Endothelial cell of umbilical vein (primary cell): ENCODE measurements around the gene BMERB1. TPM values are rescaled to one million over a fixed set of nuclear protein-coding genes. Genes with fewer than 3 reads are reported as not detected.

ENCODE experiments used
- BruUV-seq: library from RNA; stranded (reverse); fragments of 400-500 nt; replicated peaks from 2 replicates; lab custom pipeline; 2021; lab: Mats Ljungman, UMichigan
- CTCF ChIA-PET: fragments of 300-600, 350-600 bp; sonication (Branson Sonifier 250); formaldehyde crosslinking; loops from one replicate; lab custom pipeline; 2021; ENCODE audit warnings: antibody characterized with exemption, inconsistent platforms; lab: Charles Lee
- POLR2A ChIA-PET: fragments of 300-600, 350-600 bp; sonication (Branson Sonifier 250); formaldehyde crosslinking; loops from one replicate; lab custom pipeline; 2021; ENCODE audit warnings: antibody characterized with exemption, inconsistent platforms; lab: Charles Lee
- DNase-seq: peaks from one replicate; pipeline ENCODE4 v3.0.0-alpha.2; 2011; ENCODE audit warnings: low read depth, low spot score
- FAIRE-seq: peaks from 2 replicates; lab custom pipeline; 2011; peaks lifted over from hg19 to GRCh38; lab: Jason Lieb, UNC
- H2AFZ ChIP-seq: 2 replicates; pipeline ENCODE4 v1.6.0; 2012; ENCODE audit warnings: low read depth, low read length, control low read depth, inconsistent platforms
- H3K27ac ChIP-seq: 2 replicates; pipeline ENCODE4 v1.5.1; 2011; ENCODE audit warnings: low read depth, mild to moderate bottlenecking, control low read depth, low read length, moderate library complexity; ENCODE audit not compliant: insufficient read depth
- H3K27me3 ChIP-seq, 2 experiments: 2 replicates each; pipeline versions ENCODE4 v1.6.0 to v1.6.1; 2011; ENCODE audit warnings: low read length in 2 of 2, mixed read lengths in 1 of 2; ENCODE audit not compliant: control insufficient read depth in 2 of 2, insufficient read depth in 2 of 2
- H3K36me3 ChIP-seq, 2 experiments: 2 replicates in 1 of 2; 3 replicates in 1 of 2; pipeline ENCODE4 v1.5.1; 2011; ENCODE audit warnings: low read length in 2 of 2, mild to moderate bottlenecking in 1 of 2, moderate library complexity in 1 of 2; ENCODE audit not compliant: control insufficient read depth in 2 of 2, insufficient read depth in 2 of 2; ENCODE audit errors: extremely low read depth in 1 of 2
- H3K4me1 ChIP-seq: 3 replicates; pipeline ENCODE4 v1.5.1; 2011; ENCODE audit warnings: mild to moderate bottlenecking, low read length; ENCODE audit not compliant: control insufficient read depth, insufficient read depth; ENCODE audit errors: extremely low read depth
- H3K4me2 ChIP-seq: 2 replicates; pipeline ENCODE4 v1.6.1; 2011; ENCODE audit warnings: low read length, control low read depth, mixed read lengths; ENCODE audit not compliant: insufficient read depth
- H3K4me3 ChIP-seq, 3 experiments: fragments of 200-600 bp in 1 of 3; sonication (generic), shearing (Covaris generic) in 1 of 3; replicated peaks in 1 of 3; 2 replicates each; pipeline ENCODE4 v1.5.1; 2011 to 2016; ENCODE audit warnings: control low read depth in 3 of 3, low read length in 3 of 3, mild to moderate bottlenecking in 2 of 3, inconsistent platforms in 1 of 3, low read depth in 1 of 3, moderate library complexity in 1 of 3; ENCODE audit not compliant: insufficient read depth in 1 of 3
- H3K79me2 ChIP-seq: 2 replicates; pipeline ENCODE4 v1.6.0; 2012; ENCODE audit warnings: low read length, inconsistent platforms; ENCODE audit not compliant: control insufficient read depth, insufficient read depth
- H3K9ac ChIP-seq: replicated peaks from 2 replicates; pipeline ENCODE3; 2011; ENCODE audit warnings: low read length, control low read depth; ENCODE audit not compliant: insufficient read depth; ENCODE audit errors: extremely low read depth
- H3K9me1 ChIP-seq: replicated peaks from 3 replicates; pipeline ENCODE4 v1.6.0; 2011; ENCODE audit warnings: mild to moderate bottlenecking, low read length; ENCODE audit not compliant: control insufficient read depth, insufficient read depth; ENCODE audit errors: extremely low read depth
- H3K9me3 ChIP-seq: replicated peaks from 2 replicates; pipeline ENCODE4 v1.5.1; 2012; ENCODE audit warnings: low read length, inconsistent platforms; ENCODE audit not compliant: control insufficient read depth, insufficient read depth
- H4K20me1 ChIP-seq: replicated peaks from 2 replicates; pipeline ENCODE3; 2011; ENCODE audit warnings: mild to moderate bottlenecking, low read length; ENCODE audit not compliant: control insufficient read depth, insufficient read depth; ENCODE audit errors: extremely low read depth
- CTCF ChIP-seq, 2 donors: IDR thresholded peaks; 1 replicate in 1 of 2; 2 replicates in 1 of 2; pipeline ENCODE4 v1.5.1; 2011; ENCODE audit warnings: low read length in 2 of 2, mild to moderate bottlenecking in 2 of 2, moderate library complexity in 2 of 2, control low read depth in 1 of 2, inconsistent platforms in 1 of 2, low read depth in 1 of 2; ENCODE audit not compliant: insufficient read depth in 1 of 2; ENCODE audit errors: extremely low read depth in 1 of 2
- EZH2 ChIP-seq: IDR thresholded peaks from 2 replicates; pipeline ENCODE4 v1.6.1; 2012; ENCODE audit warnings: borderline replicate concordance, low read depth, mild to moderate bottlenecking, moderate library complexity, low read length, inconsistent platforms; ENCODE audit not compliant: severe bottlenecking
- FOS ChIP-seq: IDR thresholded peaks from 2 replicates; pipeline ENCODE4 v1.6.1; 2011; ENCODE audit warnings: mild to moderate bottlenecking, low read length, moderate library complexity, borderline replicate concordance; ENCODE audit not compliant: insufficient read depth
- GATA2 ChIP-seq: IDR thresholded peaks from 2 replicates; pipeline ENCODE4 v1.7.0; 2011; ENCODE audit warnings: low read depth, mild to moderate bottlenecking, moderate library complexity, mixed read lengths, low read length; ENCODE audit not compliant: insufficient read length, insufficient read depth
- JUN ChIP-seq: IDR thresholded peaks from 2 replicates; pipeline ENCODE4 v1.6.1; 2011; ENCODE audit warnings: borderline replicate concordance, low read depth; ENCODE audit not compliant: insufficient read length, insufficient read depth
- MYC ChIP-seq: IDR thresholded peaks from one replicate; pipeline ENCODE4 v1.6.1; 2011; ENCODE audit warnings: mild to moderate bottlenecking, low read depth, low read length
- POLR2A ChIP-seq: IDR thresholded peaks from 2 replicates; pipeline ENCODE4 v1.6.1; 2012; ENCODE audit warnings: low read depth, mild to moderate bottlenecking, control low read depth, low read length
- POLR2AphosphoS5 ChIP-seq: IDR thresholded peaks from 2 replicates; pipeline ENCODE4 v1.6.1; 2012; ENCODE audit warnings: low read depth, mild to moderate bottlenecking, control low read depth, low read length, moderate library complexity; ENCODE audit not compliant: insufficient read depth
- dilution Hi-C: fragments of 300-500 bp; cut with MboI; formaldehyde crosslinking; loops from one replicate; pipeline ENCODE4 v1.15.0; 2019; ENCODE audit warnings: low sequenced_read_pairs; ENCODE audit not compliant: extremely low pct_ligation_motif_present
- intact Hi-C: fragments of 100-400 bp; cut with micrococcal nuclease; formaldehyde crosslinking; loops from one replicate; pipeline ENCODE4 v1.10.0; 2022
- polyA plus RNA-seq, 4 experiments: library from polyadenylated mRNA; depleted of rRNA in 3 of 4; stranded (reverse) in 3 of 4; unstranded in 1 of 4; fragments of >200 nt; gene quantifications; 2 replicates each; pipeline versions ENCODE4 v1.2.1 to v1.2.3, GENCODE V29; 2011 to 2012; ENCODE audit warnings: missing spikeins in 1 of 4
- total RNA-seq: library from RNA; stranded (reverse); gene quantifications from 2 replicates; pipeline ENCODE4 v1.2.3, GENCODE V29; 2021
- TF ChIP-seq, protein P1 (sequence below): IDR thresholded peaks from 2 replicates; pipeline ENCODE4 v1.6.1; 2011; ENCODE audit not compliant: insufficient read depth, insufficient read length

Gene BMERB1
- total and polyA plus RNA-seq, 2 donors (not counting 3 experiments of a cell fraction or from before 2014, with no cell fraction given), result 14.1 to 17.4 TPM

DNA sequence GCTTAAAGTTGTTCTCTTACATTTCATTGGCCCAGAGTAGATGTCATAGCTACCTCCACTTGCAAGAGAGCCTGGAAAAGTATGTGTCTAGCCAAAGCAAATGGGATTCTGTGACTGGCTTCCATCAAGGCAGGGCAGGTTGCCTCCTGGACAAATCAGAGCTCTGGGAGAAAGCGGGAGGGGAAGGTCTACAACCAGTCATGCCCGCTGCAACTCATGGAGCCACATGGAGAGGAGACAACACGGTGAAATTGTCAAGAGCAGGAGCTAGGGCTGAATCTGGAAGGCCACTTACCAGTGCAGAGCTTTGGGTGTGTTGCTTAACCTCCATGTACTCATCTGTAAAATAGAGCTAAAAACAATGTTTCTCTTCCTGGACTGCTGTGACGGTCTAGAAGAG, 124.8 kb downstream of the BMERB1 start:
- intact Hi-C loops, result no loop called here
- FAIRE-seq, result no peak

More for the DNA sequence above, 124.8 kb downstream of the BMERB1 start:
- Histone ChIP-seq H4K20me1 (no peaks in the 10 kb centered on the region), H3K27ac (no peak overlapping the region), H3K9me1 (no peaks in the 10 kb centered on the region), H3K4me3 (no peak overlapping the region), H3K9ac (no peak overlapping the region), H3K36me3 (no peaks in the 10 kb centered on the region), H3K4me2 (no peak overlapping the region), H3K27me3 (no peaks in the 10 kb centered on the region), H3K9me3 (no peaks in the 10 kb centered on the region), H3K4me1 (no peaks in the 10 kb centered on the region), H3K79me2 (no peaks in the 10 kb centered on the region), H2AFZ (no peak overlapping the region)
- TF ChIP-seq POLR2AphosphoS5 (no peak), POLR2A (no peak), EZH2 (no peak), GATA2 (no peak), JUN (no peak), FOS (no peak), CTCF (IDR thresholded peaks at IDR 0.05; ENCODE audit: extremely low read depth in 1 of 2, insufficient read depth in 1 of 2, low read depth in 1 of 2, low read length in 2 of 2) (no peak), MYC (no peak)
- TF ChIP-seq, protein P1, sequence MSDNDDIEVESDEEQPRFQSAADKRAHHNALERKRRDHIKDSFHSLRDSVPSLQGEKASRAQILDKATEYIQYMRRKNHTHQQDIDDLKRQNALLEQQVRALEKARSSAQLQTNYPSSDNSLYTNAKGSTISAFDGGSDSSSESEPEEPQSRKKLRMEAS, result no peak
- CTCF ChIA-PET, result interaction anchor here (0.9 to 1.5 kb wide), 3 partner anchors 8 to 131 kb away, joined by 3 to 13 read pairs (median 4); no protein-coding TSS in a partner anchor
- POLR2A ChIA-PET, result no interaction called here
- DNase-seq, result no peak
- dilution Hi-C loops, result no loop called here
- BruUV-seq, result no TSS peak
